Activated T-cell treated with anti-CD3 and anti-CD28 coated beads for 1 hour (primary cell): ENCODE results near the gene SCARB1.

Source experiments
- DNase-seq: peaks from one replicate; pipeline ENCODE4 v3.0.0-alpha.2; 2020; ENCODE audit warnings: low read depth

Gene SCARB1

GRCh38 chr12:124842800-124843510, 20.7 kb downstream of the SCARB1 start:
- no peak for DNase-seq

GRCh38 chr12:124842073-124842749, 21.5 kb downstream of the SCARB1 start:
- no peak for DNase-seq

- DNase-seq, result no peak
Measured at GRCh38 chr12:124841558-124841945, 22.1 kb downstream of the SCARB1 start.

- DNase-seq, result no peak
Measured at GRCh38 chr12:124837958-124838803, 25.5 kb downstream of the SCARB1 start.

GRCh38 chr12:124837249-124837897, 26.3 kb downstream of the SCARB1 start:
- DNase-seq, result no peak

GRCh38 chr12:124836759-124837158, 26.9 kb downstream of the SCARB1 start:
- DNase-seq, result no peak

GRCh38 chr12:124835656-124836410, 27.8 kb downstream of the SCARB1 start:
- no peak for DNase-seq

GRCh38 chr12:124834822-124835221, 28.8 kb downstream of the SCARB1 start:
- DNase-seq, result no peak

- no peak for DNase-seq
Measured at GRCh38 chr12:124833693-124834122, 30.0 kb downstream of the SCARB1 start.

GRCh38 chr12:124832856-124833255, 30.8 kb downstream of the SCARB1 start:
- no peak for DNase-seq

- DNase-seq, result no peak
Measured at GRCh38 chr12:124831590-124831989, 32.1 kb downstream of the SCARB1 start.

- DNase-seq, result no peak
Measured at GRCh38 chr12:124830306-124830705, 33.4 kb downstream of the SCARB1 start.

GRCh38 chr12:124829708-124830304, 33.9 kb downstream of the SCARB1 start:
- DNase-seq, result no peak

GRCh38 chr12:124829008-124829707, 34.5 kb downstream of the SCARB1 start:
- DNase-seq, result no peak

GRCh38 chr12:124828264-124829007, 35.2 kb downstream of the SCARB1 start:
- no peak for DNase-seq

- DNase-seq, result no peak
Measured at GRCh38 chr12:124827588-124828184, 36.0 kb downstream of the SCARB1 start.

- no peak for DNase-seq
Measured at GRCh38 chr12:124824195-124824594, 39.5 kb downstream of the SCARB1 start.

- no peak for DNase-seq
Measured at GRCh38 chr12:124823272-124823970, 40.2 kb downstream of the SCARB1 start.

- DNase-seq, result no peak
Measured at GRCh38 chr12:124822218-124822617, 41.4 kb downstream of the SCARB1 start.
